Right ventricle myocardium superior (tissue), 1 donor: Measurements from ENCODE around the gene CYP26B1. TPM values are rescaled to one million over a fixed set of nuclear protein-coding genes. Genes with fewer than 3 reads are reported as not detected.

Experiments
- ATAC-seq: fragments of 200-7000 bp; cut with Tn5 transposase; one replicate; pipeline ENCODE4 v1.9.1; 2020; ENCODE audit warnings: mild to moderate bottlenecking; ENCODE audit not compliant: poor library complexity
- DNase-seq: peaks from one replicate; pipeline ENCODE4 v3.0.0-alpha.2; 2020
- intact Hi-C: fragments of 100-400 bp; cut with DNase I; formaldehyde crosslinking; loops from one replicate; pipeline ENCODE4 v1.11.2; 2022
- total RNA-seq: library from RNA; stranded (reverse); fragmentation: NEBNext Ultra II Directional; extraction: Animal tissue kit (Norgen Biotek cat#: 25700); gene quantifications from one replicate; pipeline ENCODE4 v1.2.1, GENCODE V29; 2021
- donor health status: DM: no; HTN: yes; CAD: no; lungs with severe emphysema.

The CYP26B1 gene
- total RNA-seq, 1 donor from 2014 or later: 4.4 TPM

DNA sequence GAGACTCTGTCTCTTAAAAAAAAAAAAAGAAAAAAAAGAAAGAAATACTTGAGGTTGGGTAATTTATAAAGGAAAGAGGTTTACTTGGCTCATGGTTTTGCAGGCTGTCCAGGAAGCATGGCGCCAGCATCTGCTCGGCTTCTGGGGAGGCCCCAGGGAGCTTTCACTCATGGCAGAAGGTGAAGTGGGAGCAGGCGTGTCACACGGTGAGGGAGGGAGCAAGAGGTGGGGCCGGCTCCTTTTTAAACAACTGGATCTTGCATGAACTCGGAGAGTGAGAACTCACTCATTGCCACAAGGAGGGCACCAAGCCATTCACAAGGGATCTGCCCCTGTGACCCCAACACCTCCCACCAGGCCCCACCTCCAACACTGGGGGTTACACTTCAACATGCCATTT is 30.6 kb downstream of the CYP26B1 start:
- ATAC-seq: no peak
- DNase-seq: no peak
- intact Hi-C loops: no loop called here

DNA sequence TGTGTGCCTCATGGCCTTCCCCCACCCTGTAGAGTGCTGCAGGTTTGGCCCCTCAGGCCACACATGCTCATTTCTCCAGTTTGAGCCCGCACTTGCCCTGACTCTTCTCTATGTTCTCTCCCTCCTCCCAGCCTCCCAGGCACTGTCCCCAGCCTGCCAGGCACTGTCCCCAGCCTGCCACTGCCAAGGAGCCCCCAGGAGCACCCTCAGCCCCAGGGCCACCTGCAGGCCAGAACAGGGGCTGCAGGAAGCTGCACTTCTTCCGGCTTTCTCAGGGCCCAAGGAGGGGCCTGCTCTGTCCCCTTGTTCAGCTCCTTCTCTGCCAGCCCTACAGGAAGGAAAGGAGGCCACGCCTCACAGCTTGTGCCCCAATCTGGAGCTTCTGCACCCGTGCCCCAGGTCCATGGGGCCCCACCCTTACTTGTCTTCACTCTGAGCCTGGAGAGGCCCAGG is 31.6 kb downstream of the CYP26B1 start:
- ATAC-seq: no peak
- DNase-seq: no peak
- intact Hi-C loops: no loop called here

- intact Hi-C loops: no loop called here
- peak; percentile 34 for ATAC-seq
- peak; percentile 62 for DNase-seq
Measured at GRCh38 chr2:72115110-72116080, 32.3 kb downstream of the CYP26B1 start.

DNA sequence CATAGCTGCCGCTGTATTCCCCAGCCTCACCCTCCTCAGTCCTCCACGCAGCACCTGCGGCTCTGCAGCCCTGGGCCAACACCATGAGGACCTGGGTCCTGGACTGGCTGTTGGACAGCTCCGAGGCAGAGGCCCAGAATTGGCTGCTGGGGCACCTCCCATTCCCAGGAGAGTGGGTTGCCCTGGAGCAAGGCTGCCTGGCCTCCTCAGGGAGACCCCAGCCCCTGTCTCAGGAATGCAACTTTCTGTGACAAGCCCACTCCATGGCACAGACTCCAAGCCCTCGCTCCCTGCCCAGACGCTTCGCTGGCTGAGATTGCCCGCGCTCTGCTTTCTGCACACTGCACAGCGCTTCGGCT is 33.0 kb downstream of the CYP26B1 start:
- DNase-seq (no peak), ATAC-seq (no peak)
- intact Hi-C loops: no loop called here

GRCh38 chr2:72113847-72114692 is 33.6 kb downstream of the CYP26B1 start:
- ATAC-seq (no peak), DNase-seq (no peak)
- intact Hi-C loops: no loop called here

DNA sequence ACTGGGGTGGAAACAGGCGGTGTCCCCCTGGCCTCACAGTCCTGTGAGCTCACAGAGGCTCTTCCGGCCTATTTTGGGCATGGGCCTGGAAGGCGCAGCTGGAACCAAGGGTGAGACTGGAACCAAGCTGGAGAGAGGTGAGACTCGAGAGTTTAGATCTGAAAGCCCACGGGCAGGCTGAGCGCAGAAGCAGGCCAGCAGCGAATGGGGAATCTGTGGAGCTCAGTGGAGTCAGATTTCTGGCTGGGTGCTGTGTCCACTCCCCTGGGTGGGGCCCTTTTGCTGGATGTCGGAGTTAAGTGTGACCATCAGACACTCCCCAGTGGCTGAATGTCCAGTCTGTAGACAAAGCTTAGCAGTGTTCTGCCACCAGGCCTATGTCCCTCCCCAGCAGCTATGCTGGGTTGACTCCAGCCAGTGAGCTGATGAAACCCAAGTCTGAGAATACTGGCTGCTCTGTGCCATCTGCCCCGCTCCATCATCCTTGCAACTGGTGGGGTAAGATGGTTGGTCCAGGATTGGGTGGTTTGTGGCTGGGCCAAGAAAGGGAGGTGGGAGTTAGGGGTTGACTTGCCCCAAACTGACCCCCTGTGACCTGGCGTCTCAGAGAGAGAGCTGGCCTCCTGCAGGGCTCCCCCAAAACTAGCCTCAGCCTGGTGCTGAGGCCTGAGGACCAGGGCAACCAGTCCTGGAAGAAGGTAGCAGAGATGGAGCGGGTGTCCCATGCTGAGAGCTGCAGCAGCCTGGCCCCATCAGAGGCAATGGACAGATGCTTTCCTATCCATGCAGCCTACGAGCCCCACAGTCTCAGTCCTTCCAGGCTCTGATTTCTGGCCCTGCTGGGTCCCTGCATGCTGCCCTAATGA is 34.4 kb downstream of the CYP26B1 start:
- no peak for ATAC-seq
- DNase-seq: no peak
- intact Hi-C loops: no loop called here

DNA sequence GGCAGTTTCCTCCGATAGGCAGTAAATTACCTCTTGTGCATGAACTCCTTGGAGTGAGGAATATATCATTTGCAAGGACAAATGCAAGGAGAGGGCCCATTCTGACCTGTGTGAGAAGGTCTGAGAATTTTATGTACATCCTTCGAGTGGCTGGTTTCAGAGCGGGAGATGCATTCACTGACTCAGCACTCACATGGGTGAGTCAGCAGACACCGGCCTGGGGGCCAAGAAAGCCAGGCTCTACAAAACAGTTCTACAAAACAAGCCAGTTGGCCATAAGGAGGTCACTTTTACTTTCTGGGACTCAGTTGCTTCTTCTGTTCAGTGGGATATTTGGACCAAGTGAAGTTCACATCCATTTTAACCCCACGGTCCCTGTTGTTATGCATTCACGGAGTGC is 35.3 kb downstream of the CYP26B1 start:
- DNase-seq (no peak), ATAC-seq (no peak)
- intact Hi-C loops: no loop called here

DNA sequence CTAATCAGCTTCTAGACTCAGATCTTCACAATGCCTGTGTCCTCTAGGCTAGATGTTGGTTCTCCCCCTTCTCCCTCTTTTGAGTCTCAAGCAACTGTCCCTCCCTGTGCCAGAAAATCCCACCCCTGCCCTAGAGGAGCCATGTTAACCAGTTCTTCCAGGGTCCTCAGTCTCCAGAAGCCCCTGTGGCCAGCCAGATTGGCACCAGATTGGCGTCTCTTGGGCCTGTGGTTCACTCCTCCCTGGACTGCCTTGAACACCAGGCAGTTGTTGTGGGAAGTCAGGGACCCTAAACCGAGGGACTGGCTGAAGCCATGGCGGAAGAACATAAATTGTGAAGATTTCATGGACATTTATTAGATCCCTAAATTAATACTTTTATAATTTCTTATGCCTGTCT is 36.6 kb downstream of the CYP26B1 start:
- intact Hi-C loops: no loop called here
- no peak for DNase-seq

DNA sequence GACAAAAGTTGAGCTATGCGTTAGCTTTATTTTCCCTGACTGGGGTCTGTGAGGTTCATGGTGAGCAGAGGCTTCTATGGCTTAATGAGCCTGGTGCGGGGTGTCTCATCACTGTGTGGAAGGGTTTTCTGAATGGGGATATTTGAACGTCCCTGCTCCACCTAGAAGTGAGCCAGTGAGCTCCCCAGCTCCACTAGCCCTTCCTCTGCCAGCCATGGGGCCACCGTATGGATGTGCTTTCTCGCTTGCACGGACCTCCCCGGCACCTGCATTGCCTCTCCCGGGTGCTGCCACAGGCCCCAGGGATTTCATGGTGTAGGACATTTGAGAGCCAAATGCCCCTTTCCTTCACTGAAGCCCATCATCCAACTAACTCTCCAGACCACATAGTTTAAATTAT is 37.8 kb downstream of the CYP26B1 start:
- ATAC-seq (no peak), DNase-seq (no peak)
- intact Hi-C loops: no loop called here

More for the DNA sequence above, 36.6 kb downstream of the CYP26B1 start:
- ATAC-seq: no peak

DNA sequence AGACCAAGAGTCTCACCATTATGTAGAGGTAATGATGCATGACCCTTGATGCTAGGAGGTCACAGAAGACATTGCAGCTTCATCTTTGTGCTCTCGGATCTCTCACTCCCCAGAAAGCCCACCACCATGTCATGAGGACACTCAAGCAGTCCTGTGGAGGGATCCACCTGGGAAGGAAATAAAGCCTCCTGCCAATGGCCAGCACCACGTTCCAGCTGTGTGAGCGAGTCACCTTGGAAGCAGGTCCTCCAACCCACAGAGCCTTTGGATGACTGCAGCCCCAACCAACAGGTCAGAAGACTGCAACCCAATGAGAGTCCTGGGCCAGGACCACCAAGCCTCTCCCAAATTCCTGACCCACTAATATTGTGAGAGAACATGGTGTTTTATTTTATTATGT is 38.4 kb downstream of the CYP26B1 start:
- DNase-seq (no peak), ATAC-seq (no peak)
- intact Hi-C loops: no loop called here

DNA sequence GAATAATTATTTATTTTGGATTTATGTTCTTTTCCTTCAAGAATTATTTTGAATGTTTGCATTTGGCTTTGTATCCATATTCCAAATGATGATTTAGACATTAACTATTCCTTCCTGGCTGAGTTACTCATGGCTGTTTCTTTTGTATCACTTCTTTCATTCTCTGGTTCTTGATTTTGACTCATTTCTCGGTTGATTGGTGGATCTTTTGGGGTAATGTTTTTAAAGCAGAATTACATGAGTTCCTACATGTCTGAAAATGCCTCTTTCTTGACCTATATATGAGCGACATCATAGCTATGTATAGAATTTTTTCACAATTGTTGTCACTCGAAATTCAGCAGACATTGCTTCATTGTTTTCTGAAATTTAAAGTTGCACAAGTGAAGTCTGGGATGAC is 39.5 kb downstream of the CYP26B1 start:
- DNase-seq (no peak), ATAC-seq (no peak)
- intact Hi-C loops: no loop called here

- ATAC-seq (no peak), DNase-seq (no peak)
- intact Hi-C loops: no loop called here
Measured at GRCh38 chr2:72106978-72107377, 40.7 kb downstream of the CYP26B1 start.

DNA sequence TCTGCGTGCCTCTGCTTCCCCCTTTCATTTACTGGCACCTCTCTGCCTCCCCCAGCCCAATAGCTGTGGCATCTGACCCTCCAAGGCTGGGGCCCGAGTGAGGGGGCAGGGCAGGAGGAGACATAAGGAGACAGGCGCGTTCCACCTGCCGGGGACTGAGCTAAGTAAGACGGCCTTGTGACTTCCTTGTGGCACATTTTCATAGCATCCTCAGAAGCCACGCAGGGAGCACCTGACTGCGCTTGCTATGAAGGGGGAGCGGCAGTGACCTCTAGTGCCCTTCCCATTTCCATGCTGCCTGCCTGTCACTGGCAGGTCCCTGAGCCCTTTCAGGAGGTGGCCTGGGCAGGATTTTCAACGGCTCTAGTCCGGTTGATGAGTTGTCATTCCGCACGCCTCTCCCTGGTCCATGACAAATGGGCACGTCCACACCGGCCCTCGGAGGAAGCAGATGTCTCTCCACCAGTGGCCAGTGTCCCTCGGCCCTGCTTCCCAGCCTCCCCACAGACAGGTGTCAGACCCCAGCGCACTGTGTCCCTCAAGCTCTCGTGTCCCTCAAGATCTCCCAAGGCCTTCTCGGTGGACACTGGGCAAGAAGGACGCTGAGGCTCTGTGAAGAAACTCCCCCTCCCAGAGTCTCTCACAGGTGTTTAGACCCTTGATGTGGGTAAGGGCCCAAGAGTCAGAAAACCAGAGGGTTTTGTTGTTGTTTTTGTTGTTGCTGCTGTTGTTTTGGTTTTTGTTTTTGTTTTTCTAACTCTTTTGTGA is 42.7 kb downstream of the CYP26B1 start:
- no peak for ATAC-seq
- intact Hi-C loops: no loop called here
- DNase-seq: no peak

- intact Hi-C loops: no loop called here
- no peak for DNase-seq
- no peak for ATAC-seq
Measured at GRCh38 chr2:72103690-72104089, 44.0 kb downstream of the CYP26B1 start.

DNA sequence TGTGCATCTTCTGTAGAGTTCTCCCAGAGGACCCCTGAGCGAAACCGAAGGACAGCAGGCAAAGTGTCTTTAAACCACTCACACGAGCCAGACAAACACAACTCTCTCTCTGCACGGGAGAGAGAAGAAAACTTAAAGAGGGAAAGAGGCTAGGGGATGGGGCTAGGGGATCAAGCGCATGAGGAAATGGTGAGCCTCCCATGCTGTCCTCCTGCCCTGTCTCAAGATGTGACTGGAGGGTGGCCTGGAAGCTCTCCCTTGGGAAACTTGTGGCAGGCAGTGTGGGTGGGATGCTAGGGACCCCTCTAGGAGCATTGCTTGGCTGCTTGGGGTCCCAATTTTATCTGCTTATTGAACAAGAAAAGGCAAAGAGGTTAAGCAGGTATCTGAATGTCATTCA is 44.5 kb downstream of the CYP26B1 start:
- intact Hi-C loops: no loop called here
- no peak for ATAC-seq
- DNase-seq: no peak

DNA sequence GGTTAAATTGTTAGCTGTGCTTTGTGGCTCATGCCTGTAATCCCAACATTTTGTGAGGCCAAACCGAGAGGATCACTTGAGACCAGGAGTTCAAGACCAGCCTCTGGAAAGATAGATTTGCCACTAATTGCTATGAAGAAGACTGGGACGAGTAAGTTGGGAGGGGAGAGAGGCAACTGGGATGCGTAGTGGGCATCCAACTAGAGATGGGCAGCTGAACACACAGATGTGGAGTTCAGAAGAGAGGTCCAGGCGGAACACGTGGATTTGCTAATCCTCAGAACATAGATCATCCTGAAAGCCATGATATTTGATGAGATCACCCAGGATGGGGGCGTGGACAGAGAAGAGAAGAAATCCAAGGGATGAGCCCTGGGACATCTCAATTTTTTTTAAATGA is 48.7 kb downstream of the CYP26B1 start:
- DNase-seq (no peak), ATAC-seq (no peak)
- intact Hi-C loops: no loop called here

DNA sequence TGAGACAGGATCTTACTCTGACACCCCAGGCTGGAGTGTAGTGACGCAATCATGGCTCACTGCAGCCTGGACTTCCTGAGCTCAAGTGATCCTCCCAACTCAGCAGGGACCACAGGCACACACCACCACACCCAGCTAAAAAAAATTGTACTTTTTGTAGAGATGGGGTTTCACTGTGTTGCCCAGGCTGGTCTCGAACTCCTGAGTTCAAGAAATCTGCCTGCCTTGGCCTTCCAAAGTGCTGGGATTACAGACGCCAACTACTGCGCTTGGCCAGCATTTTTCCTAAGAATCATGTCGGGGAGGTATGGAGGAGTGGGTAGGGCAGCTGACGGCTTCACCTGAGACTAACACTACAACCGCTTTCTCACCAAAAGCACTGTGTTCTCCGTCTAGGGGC is 50.4 kb downstream of the CYP26B1 start:
- intact Hi-C loops: no loop called here
- ATAC-seq (no peak), DNase-seq (no peak)

GRCh38 chr2:72096181-72096580 is 51.5 kb downstream of the CYP26B1 start:
- no peak for ATAC-seq
- no peak for DNase-seq
- intact Hi-C loops: no loop called here
